Transverse colon (tissue), 4 donors: Measurements from ENCODE around the gene SMIM8.

Source experiments
- CTCF ChIP-seq, 5 experiments: fragments of 200-600 bp in 3 of 5; fragments of 450-650 bp in 2 of 5; sonication (generic) in 3 of 5; IDR thresholded peaks; 1 replicate in 2 of 5; 2 replicates in 3 of 5; pipeline ENCODE4 v1.5.1; 2016 to 2017; ENCODE audit warnings: antibody characterized with exemption in 5 of 5, inconsistent platforms in 3 of 5, mild to moderate bottlenecking in 2 of 5, moderate library complexity in 1 of 5
- EP300 ChIP-seq: sonication (generic); formaldehyde crosslinking; IDR thresholded peaks from one replicate; pipeline ENCODE4 v1.6.1; 2017; ENCODE audit warnings: antibody characterized with exemption, low read depth
- POLR2A ChIP-seq: fragments of 450-650 bp; IDR thresholded peaks from one replicate; pipeline ENCODE4 v1.6.1; 2016; ENCODE audit warnings: antibody characterized with exemption, mild to moderate bottlenecking, moderate library complexity
- POLR2AphosphoS5 ChIP-seq, 3 donors: sonication (generic); formaldehyde crosslinking; IDR thresholded peaks; one replicate each; pipeline ENCODE4 v1.6.1; 2016; ENCODE audit warnings: antibody characterized with exemption in 3 of 3

DNA sequence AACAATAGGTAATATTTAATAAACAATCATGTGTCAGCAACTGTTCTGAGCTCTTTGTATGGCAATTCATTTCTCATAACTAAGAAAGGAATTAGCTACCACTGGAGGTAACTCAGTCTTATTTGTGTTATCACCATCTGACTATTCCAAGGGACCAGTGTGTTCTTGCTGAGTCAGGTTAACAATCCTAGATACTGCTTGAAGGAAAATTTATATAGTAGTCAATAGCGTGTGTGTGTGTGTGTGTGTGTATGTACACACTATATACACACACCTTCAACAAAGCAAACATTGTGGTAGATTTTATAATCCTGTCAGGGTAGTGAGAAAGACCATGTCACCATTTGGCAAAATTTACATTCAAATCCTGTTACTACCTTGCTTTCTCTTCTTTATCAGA, 45.8 kb upstream of the SMIM8 start:
- TF ChIP-seq EP300, result no peak
- TF ChIP-seq CTCF (IDR thresholded peaks at IDR 0.05), result no peak
- no peak for TF ChIP-seq POLR2AphosphoS5 (IDR thresholded peaks at IDR 0.05)
- no peak for TF ChIP-seq POLR2A
